ENCODE measurements around the gene TRPM1.

GRCh38 chr15:31017311-31017710, 84.2 kb downstream of the TRPM1 start:
- TF ChIP-seq POLR2A (IDR thresholded peaks at IDR 0.05; ENCODE audit: low read length), result no peak
- no peak for TF ChIP-seq GATA1 (IDR thresholded peaks at IDR 0.05; ENCODE audit: low read depth, low read length)

Data from erythroblast (primary cell).